ENCODE results near the gene SMOC2. TPM values are rescaled to one million over a fixed set of nuclear protein-coding genes. Genes with fewer than 3 reads are reported as not detected.

SMOC2 gene
- total RNA-seq, 2 donors from 2014 or later = not detected

DNA sequence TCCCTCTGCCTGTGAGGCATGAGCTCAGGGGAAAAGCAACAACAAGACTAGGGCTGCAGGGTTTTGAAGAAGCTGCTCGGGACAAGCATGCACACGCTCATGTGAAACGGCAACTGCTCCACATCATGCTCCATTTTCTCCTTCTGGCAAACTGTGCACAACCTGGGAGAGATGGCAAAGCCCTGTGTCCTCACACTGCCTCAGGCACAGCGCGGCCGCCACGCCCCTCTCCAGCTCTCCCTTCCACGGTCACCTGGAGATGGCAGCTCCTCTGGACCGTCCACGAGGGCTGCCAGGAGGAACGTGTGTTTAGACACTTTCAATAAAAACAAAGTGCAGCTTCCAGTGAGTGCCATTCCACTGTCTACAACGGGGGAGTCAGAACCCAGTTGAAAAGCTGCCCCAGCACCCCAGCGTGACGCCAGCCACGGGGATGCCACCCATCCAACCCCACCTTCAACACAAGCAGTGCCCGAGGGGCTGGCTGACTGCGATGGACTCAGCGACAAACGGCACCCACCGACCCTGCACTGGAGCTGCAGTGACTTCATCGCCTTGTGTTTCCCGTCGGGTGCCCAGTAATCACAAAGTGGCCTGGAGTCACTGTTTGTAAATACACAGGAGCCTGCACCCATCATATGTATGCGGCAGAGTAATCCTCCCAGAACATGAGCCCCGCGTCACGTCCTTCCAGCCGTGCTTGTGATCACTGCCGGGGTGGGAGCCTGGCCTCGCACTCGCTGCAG, 16.1 kb downstream of the SMOC2 start:
- Mint-ChIP-seq H3K36me3 (no peaks in the 10 kb centered on the region), H3K27ac (no peak overlapping the region), H3K9me3 (no peaks in the 10 kb centered on the region)
- ATAC-seq (no peak), DNase-seq (ENCODE audit: low spot score in 2 of 2) (no peak)

DNA sequence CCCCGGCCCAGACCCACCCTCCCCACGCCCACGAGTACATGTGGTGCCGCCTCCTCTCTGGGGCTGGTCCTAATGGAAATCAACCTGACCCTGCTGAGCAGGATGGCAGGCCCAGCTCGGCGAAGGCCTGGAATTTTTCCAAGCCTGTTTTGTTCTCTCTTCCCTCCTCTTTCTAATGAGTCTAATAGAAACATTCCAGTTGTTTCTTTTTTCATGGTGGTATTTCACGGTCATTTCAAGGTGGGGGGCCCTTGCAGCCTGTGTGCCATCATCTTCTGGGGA, 16.6 kb downstream of the SMOC2 start:
- no peak for ATAC-seq
- Mint-ChIP-seq H3K36me3 (no peaks in the 10 kb centered on the region), H3K27ac (no peak overlapping the region), H3K9me3 (no peaks in the 10 kb centered on the region)
- DNase-seq (ENCODE audit: low spot score in 2 of 2) = no peak

DNA sequence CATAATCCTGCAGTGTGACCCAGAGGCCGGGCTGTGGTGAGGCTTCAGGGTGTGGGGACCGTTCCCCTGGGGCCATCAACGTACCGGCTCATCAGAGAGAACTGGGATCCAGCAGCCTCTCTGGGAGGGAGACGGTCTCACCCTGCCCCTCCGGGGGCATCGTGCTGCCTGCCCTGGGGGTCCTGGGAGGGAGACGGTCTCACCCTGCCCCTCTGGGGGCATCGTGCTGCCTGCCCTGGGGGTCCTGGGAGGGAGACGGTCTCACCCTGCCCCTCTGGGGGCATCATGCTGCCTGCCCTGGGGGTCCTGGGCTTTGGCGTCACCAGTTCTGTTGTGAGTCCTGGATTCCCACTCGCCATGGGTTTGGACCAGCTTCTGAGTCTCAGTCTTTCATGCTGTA, 17.1 kb downstream of the SMOC2 start:
- ATAC-seq (no peak), DNase-seq (ENCODE audit: low spot score in 2 of 2) (no peak)
- H3K27ac Mint-ChIP-seq = no peak overlapping the region
- no peaks in the 10 kb centered on the region for H3K9me3 Mint-ChIP-seq
- no peaks in the 10 kb centered on the region for H3K36me3 Mint-ChIP-seq

DNA sequence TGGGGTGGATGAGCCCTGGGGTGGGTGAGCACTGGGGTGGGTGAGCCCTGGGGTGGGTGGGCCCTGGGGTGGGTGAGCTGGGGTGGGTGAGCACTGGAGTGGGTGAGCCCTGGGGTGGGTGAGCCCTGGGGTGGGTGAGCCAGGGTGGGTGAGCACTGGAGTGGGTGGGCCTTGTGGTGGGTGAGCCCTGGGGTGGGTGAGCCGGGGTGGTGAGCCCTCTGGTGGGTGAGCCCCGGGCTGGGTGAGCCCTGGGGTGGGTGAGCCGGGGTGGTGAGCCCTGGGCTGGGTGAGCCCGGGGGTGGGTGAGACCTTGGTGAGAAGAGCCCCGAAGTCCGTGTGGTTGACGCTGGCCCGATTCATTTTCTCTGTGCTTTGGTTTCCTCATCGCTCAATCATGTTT, 18.6 kb downstream of the SMOC2 start:
- ATAC-seq = no peak

DNA sequence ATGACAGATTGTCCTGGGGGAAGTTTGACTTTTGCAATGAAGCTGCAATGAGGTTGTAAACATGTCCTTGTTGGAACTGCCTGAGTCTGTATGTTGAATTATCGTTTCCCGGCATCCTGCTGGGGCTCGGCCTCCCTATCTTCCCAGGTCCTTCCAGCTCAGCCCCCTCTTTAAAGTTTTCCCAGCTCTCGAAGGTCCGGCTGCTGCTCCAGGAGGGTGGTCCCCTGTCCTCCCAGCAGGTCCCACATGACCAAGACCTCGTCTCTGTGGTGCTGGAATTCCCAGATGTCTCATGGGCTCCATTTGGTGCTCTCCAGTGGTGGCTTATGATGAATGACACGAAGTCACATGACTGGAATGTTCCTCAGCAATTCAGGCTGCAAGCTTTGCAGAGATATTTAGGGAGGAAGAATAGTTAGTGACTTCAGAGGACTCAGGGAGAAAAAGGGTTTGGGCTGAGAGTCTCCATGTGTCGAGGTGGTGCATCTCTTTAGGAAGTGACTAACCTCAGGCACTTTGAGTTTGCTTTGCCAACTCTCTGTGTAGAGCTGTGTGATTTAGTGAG, 21.4 kb downstream of the SMOC2 start:
- DNase-seq (ENCODE audit: low spot score in 2 of 2) = no peak
- no peaks in the 10 kb centered on the region for H3K9me3 Mint-ChIP-seq
- no peak for ATAC-seq
- H3K27ac Mint-ChIP-seq = no peak overlapping the region
- H3K36me3 Mint-ChIP-seq = no peaks in the 10 kb centered on the region

More for the DNA sequence above, 18.6 kb downstream of the SMOC2 start:
- no peaks in the 10 kb centered on the region for H3K36me3 Mint-ChIP-seq
- H3K9me3 Mint-ChIP-seq = no peaks in the 10 kb centered on the region
- no peak overlapping the region for H3K27ac Mint-ChIP-seq
- DNase-seq (ENCODE audit: low spot score in 2 of 2) = no peak

DNA sequence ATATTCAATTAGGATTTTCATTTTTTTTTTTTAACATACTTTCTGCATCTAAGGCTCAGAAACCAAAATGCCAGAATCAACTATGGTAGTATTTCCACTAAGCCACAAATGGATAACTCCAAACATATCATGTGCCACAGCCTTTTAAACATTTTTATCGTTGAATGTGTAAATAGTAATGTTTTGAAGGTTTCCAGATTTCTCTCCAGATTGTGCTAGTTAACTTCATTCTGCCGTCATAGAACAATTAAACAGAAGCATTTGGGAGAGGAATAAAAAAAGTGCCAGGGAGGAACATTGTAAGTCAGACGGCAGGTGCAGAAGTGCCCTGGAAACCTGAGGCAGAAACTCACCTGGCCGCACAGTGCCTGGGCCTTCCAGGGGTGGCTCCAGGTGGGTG, 23.6 kb downstream of the SMOC2 start:
- ATAC-seq = no peak

DNA sequence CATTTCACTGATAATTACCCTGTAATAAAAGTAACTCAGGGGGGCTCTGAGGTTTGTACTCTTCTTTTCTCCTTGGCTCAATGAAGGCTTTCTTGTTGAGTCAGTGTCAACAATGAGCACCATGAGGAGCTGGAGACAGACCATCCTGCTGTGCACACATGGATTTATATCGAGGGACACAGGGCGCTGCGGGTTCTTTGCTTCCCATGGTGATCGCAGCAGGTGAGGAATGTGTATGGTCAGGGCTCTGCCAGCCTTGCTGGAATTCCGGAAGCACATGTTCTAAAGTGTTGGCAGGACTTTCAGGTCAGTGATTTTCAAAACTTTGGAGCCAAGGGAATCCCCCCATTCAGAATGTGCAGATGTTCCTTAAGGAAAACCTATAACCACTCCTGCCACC, 27.1 kb downstream of the SMOC2 start:
- DNase-seq (ENCODE audit: low spot score in 2 of 2) (no peak), ATAC-seq (no peak)
- no peak overlapping the region for H3K27ac Mint-ChIP-seq
- H3K9me3 Mint-ChIP-seq = no peaks in the 10 kb centered on the region
- H3K36me3 Mint-ChIP-seq = no peaks in the 10 kb centered on the region

More for the DNA sequence above, 23.6 kb downstream of the SMOC2 start:
- DNase-seq (ENCODE audit: low spot score in 2 of 2) = no peak
- no peaks in the 10 kb centered on the region for H3K36me3 Mint-ChIP-seq
- no peaks in the 10 kb centered on the region for H3K9me3 Mint-ChIP-seq
- no peak overlapping the region for H3K27ac Mint-ChIP-seq

DNA sequence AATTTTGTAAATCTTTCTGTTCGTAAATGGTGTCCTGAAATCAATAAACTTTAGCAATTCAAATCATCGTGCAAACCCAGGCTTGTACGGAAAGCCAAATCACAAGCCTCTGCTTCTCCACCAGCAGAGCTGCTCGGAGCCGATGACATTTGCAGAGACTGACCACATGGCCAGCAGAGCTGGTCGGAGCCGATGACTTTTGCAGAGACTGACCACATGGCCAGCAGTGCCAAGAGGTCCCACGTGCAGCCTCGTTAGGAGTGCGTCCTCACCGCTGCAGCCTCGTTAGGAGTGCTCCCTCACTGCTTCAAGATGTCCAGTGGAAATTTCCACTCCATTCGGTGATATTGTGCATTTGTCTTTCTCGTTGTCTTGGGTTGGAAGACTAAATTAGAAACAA, 28.5 kb downstream of the SMOC2 start:
- no peak for ATAC-seq
- H3K27ac Mint-ChIP-seq = no peak overlapping the region
- no peaks in the 10 kb centered on the region for H3K9me3 Mint-ChIP-seq
- no peaks in the 10 kb centered on the region for H3K36me3 Mint-ChIP-seq
- DNase-seq (ENCODE audit: low spot score in 2 of 2) = no peak

DNA sequence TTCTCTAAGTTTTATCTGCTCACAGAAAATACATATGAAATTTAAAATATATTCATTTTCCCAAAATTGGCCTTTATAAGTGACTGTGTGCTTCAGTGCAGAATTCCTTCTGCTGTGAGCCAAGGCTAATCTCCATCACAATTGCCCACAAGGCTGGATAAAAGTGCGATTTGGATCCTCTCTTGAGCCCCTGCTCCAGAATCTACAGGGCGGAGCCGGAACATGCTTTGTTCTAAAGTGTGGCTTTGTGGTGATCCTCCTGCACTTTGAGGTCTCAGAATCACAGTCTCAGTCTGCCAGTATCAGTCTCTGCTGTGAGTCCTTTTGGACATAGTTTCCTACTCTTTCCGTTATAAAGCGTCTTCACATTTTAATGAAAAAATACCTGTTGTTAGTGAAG, 28.9 kb downstream of the SMOC2 start:
- no peak overlapping the region for H3K27ac Mint-ChIP-seq
- H3K36me3 Mint-ChIP-seq = no peaks in the 10 kb centered on the region
- DNase-seq (ENCODE audit: low spot score in 2 of 2) (no peak), ATAC-seq (no peak)
- H3K9me3 Mint-ChIP-seq = no peaks in the 10 kb centered on the region

DNA sequence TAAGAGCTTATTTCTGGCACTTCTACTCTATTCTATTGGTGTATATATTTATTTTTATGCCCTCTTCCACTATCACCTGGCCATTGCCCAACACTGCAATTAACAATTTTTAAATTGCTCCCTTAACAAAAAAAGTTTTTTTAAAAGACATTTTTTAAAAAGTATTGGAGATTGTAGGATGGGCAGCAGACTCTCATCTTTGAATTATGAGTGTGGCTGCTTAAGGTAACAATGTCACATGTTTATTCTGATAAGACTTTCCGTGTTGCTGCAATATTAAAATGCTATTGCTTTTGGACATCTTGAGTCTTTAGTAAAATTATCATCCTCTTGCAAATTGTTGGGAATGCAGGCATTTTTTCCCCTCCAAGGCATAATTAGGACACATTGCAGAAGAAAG, 31.4 kb downstream of the SMOC2 start:
- H3K36me3 Mint-ChIP-seq = no peaks in the 10 kb centered on the region
- no peak for DNase-seq (ENCODE audit: low spot score in 2 of 2)
- H3K9me3 Mint-ChIP-seq = no peaks in the 10 kb centered on the region
- no peak overlapping the region for H3K27ac Mint-ChIP-seq
- no peak for ATAC-seq

DNA sequence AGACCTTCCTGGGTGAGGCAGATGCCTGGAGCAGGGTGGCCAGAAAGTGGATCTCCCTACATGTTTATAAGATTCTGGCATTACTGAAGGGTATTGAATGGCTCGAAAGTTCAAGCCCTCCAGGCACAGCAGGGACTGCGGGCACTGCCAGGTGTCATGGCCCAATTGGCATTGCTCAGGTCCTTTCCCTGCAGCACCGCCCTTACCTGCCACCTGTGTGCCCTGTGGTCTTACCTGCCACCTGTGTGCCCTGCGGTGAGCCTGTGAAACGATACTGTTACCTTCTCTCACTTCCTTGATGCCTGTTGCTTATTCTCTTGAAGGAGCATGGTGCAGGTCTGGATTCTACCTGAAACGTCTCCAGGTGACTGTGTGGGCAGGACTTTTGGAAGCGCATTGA, 32.2 kb downstream of the SMOC2 start:
- Mint-ChIP-seq H3K9me3 (peaks cover 0 to 3% of the 10 kb centered on the region in 2 donors), H3K27ac (no peak overlapping the region), H3K36me3 (peaks cover 0 to 4% of the 10 kb centered on the region in 2 donors)
- DNase-seq (ENCODE audit: low spot score in 2 of 2) (no peak), ATAC-seq (no peak)

DNA sequence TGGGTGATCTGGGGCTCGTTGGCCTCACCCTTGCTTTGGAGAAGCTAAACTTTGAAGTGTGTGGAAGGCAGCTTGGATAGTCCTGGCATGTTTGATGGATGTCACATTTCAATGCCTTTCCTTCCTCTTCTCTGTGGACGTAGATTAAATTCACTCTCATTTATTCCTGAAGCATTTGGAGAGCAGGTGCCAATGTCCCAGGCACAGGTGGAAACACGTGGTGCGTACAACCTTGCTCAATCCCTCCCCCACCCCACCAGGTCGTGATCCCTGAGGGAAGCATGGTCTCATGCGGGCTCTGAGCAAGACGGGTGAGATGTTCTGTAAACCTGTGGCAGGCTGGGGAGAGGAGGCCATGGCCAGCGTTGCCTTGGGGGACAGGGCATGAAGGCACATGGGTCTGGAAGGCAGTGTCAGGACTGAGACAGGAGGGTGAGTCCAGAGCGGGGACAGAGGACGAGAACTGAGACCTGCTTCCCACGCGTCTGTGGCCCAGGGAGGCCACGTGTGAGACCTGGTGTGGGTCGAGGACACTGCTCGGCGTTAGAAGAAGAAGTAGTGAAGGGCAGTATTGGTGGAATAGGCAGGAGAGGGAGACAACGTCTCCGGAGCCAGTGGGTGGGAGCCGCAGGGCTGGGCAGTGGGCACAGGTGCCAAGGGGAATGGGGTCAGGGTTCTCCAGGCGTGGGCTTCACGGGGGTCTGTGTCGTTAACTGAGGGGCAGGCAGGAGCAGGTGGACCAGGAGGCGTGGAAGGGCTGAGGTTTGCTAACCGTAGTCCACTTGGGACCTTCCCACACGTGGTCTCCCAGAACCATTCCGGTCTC, 34.4 kb downstream of the SMOC2 start:
- DNase-seq (ENCODE audit: low spot score in 2 of 2) (no peak), ATAC-seq (no peak)

DNA sequence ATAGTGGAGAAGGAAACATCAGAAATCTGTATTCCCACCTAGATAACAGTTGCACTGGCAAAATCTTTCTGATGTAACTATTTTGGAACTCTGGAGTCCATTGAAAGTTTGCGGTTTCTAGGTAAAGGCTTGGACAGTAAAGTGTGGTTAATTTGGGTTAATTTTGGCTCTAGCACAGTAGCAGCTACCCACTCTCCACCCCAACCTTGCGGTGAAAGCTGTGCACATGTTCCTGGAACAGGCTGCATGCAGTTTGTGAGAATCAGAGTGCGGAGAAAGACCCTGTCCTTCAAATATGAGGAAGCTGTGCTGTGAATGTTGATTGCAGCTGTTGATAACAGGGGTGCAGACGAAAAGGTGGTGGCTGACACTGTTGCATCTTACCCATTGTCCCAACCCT, 38.4 kb downstream of the SMOC2 start:
- no peak for ATAC-seq
- H3K36me3 Mint-ChIP-seq = peaks cover 0 to 17% of the 10 kb centered on the region in 2 donors

More for the DNA sequence above, 34.4 kb downstream of the SMOC2 start:
- H3K9me3 Mint-ChIP-seq = peaks cover 4 to 13% of the 10 kb centered on the region in 2 donors
- peaks cover 0 to 17% of the 10 kb centered on the region in 2 donors for H3K36me3 Mint-ChIP-seq
- no peak overlapping the region for H3K27ac Mint-ChIP-seq

DNA sequence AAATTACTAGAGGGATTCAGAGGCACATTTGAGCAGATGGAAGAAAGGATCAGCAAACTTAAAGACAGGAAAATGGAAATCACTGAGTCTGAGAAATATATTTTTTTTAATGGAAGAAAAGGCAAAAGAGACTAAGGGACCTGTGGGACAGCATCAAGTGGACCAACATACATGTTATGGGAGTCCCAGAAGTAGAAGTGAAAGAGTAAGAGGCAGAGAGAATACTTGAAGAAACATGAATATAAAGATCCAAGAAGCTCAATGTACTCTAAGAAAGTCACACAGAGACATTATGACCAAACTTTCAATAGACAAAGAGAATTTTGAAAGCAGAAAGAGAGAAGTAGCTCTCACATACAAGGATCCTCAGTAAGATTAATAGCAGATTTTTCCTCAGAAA, 39.5 kb downstream of the SMOC2 start:
- no peak for DNase-seq (ENCODE audit: low spot score in 2 of 2)
- Mint-ChIP-seq H3K27ac (no peak overlapping the region), H3K36me3 (peaks cover 0 to 17% of the 10 kb centered on the region in 2 donors), H3K9me3 (peaks cover 8 to 17% of the 10 kb centered on the region in 2 donors)
- ATAC-seq = no peak

More for the DNA sequence above, 38.4 kb downstream of the SMOC2 start:
- no peak overlapping the region for H3K27ac Mint-ChIP-seq
- no peak for DNase-seq (ENCODE audit: low spot score in 2 of 2)
- peaks cover 8 to 17% of the 10 kb centered on the region in 2 donors for H3K9me3 Mint-ChIP-seq

DNA sequence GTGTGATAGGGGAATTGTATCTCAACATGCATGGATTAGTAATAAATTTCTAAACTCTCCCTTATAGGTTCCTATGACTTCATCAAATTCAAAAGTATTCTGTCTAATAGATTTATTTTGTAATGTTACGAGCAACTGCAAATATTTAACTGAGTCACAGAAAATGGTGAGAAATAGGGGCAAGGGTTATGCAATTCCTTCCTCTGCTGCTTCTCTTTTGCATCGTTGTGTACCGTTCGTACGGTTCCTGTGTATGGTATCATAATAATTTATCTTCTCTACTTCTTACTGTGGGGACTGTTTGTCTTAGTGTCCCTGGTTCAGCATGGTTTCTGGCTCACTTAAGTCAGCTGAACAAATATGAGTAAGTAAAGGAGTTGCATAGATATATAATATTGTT, 44.8 kb downstream of the SMOC2 start:
- H3K36me3 Mint-ChIP-seq = no peaks in the 10 kb centered on the region
- no peaks in the 10 kb centered on the region for H3K9me3 Mint-ChIP-seq
- DNase-seq (ENCODE audit: low spot score in 2 of 2) (no peak), ATAC-seq (no peak)
- H3K27ac Mint-ChIP-seq = no peak overlapping the region

DNA sequence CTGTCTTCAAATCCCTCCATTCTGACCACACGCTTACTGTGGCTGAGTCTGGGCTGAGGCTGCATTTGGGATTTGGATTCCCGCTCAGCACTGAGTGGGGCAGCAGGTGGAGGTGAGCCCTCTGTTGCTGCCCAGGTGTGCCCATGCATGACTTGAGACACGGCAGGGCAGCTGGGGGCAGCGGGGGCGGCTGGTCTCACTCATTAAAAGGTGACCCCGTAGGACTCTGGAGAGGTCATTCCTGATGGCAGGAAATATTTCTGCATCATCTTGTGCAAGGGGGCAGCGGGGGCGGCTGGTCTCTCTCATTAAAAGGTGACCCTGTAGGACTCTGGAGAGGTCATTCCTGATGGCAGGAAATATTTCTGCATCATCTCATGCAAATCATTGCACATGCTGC, 49.8 kb downstream of the SMOC2 start:
- Mint-ChIP-seq H3K27ac (no peak overlapping the region), H3K36me3 (no peaks in the 10 kb centered on the region), H3K9me3 (no peaks in the 10 kb centered on the region)
- ATAC-seq (no peak), DNase-seq (ENCODE audit: low spot score in 2 of 2) (no peak)

DNA sequence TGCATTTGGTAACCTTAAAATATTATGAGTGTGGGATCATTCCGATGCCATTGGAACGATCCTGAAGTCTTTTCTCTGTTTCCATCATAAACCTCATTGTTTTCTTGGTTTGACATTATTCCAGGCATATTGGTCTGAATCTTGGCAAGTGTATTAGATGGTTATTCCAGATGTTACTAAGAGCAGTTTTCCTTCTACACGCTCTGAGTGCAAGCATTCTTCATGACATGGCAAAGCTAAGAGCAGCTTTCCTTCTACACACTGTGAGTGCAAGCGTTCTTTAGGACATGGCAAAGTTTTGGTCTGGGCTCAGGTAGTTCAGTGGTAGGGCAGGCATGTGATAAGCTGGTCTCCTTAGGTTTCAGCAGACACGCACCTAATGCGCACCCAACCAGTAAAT, 53.0 kb downstream of the SMOC2 start:
- Mint-ChIP-seq H3K27ac (no peak overlapping the region), H3K9me3 (no peaks in the 10 kb centered on the region)
- no peak for ATAC-seq

DNA sequence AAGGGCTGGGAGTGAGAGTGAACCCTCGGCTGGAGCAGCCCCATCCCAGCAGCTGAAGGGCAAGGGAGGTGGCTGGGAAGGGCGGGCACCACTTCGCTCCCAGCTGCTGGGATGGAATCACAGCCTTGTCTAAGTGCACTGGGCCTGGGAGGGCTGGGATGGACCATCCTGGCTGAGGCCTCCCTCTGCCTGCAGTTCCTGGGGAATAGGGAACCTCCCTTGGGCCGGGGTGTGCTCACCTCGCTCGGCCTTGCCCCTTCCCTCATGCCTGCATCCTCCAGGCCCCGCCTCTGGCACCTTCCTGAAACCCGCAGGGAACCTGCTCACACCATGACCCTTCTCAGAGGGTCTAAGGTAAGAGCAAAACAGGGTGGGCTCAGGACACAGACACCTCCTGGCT, 53.7 kb downstream of the SMOC2 start:
- H3K9me3 Mint-ChIP-seq = no peaks in the 10 kb centered on the region
- ATAC-seq = no peak
- no peaks in the 10 kb centered on the region for H3K36me3 Mint-ChIP-seq
- no peak overlapping the region for H3K27ac Mint-ChIP-seq
- DNase-seq (ENCODE audit: low spot score in 2 of 2) = no peak

More for the DNA sequence above, 53.0 kb downstream of the SMOC2 start:
- H3K36me3 Mint-ChIP-seq = no peaks in the 10 kb centered on the region
- no peak for DNase-seq (ENCODE audit: low spot score in 2 of 2)

Data from activated naive CD4-positive, alpha-beta T cell treated with anti-CD3 and anti-CD28 coated beads, Interleukin-2, amount 50 U/mL, for 72 hours (primary cell).